GM23338 (cell line): Measurements from ENCODE around the gene SMIM28. TPM values are rescaled to one million over a fixed set of nuclear protein-coding genes. Genes with fewer than 3 reads are reported as not detected.

Experiments used
- ATAC-seq: fragments of 200-7000 bp; cut with Tn5 transposase; 3 replicates; pipeline ENCODE4 v1.9.1; 2020
- DNase-seq: peaks from one replicate; pipeline ENCODE4 v3.0.0-alpha.2; 2015; ENCODE audit warnings: low spot score
- H2AFZ ChIP-seq: fragments of 200-600 bp; sonication (generic); 2 replicates; pipeline ENCODE4 v1.8.0; 2016; ENCODE audit warnings: antibody characterized with exemption, mild to moderate bottlenecking, moderate library complexity
- H3F3A ChIP-seq: fragments of 200-600 bp; sonication (generic); replicated peaks from 2 replicates; pipeline ENCODE4 v1.8.0; 2017; ENCODE audit warnings: antibody characterized with exemption, mixed run types, low read depth
- H3K27ac ChIP-seq: fragments of 200-600 bp; sonication (generic); 2 replicates; pipeline ENCODE4 v1.6.1; 2016; ENCODE audit warnings: low read depth
- H3K27me3 ChIP-seq: fragments of 200-600 bp; sonication (generic); 2 replicates; pipeline ENCODE4 v1.8.0; 2016; ENCODE audit warnings: mild to moderate bottlenecking, mixed run types, moderate library complexity; ENCODE audit not compliant: insufficient read depth
- H3K36me3 ChIP-seq: fragments of 200-600 bp; sonication (generic); 2 replicates; pipeline ENCODE4 v1.8.0; 2016; ENCODE audit warnings: mild to moderate bottlenecking; ENCODE audit not compliant: insufficient read depth
- H3K4me1 ChIP-seq: fragments of 200-600 bp; sonication (generic); 2 replicates; pipeline ENCODE4 v1.8.0; 2016; ENCODE audit warnings: mild to moderate bottlenecking, moderate library complexity; ENCODE audit not compliant: insufficient read depth
- H3K4me2 ChIP-seq: fragments of 200-600 bp; sonication (generic); 2 replicates; pipeline ENCODE4 v1.7.1; 2017; ENCODE audit warnings: mixed run types
- H3K4me3 ChIP-seq: fragments of 200-600 bp; sonication (generic); 2 replicates; pipeline ENCODE4 v1.6.1; 2016; ENCODE audit warnings: mixed run types
- H3K79me2 ChIP-seq: fragments of 200-600 bp; sonication (generic); replicated peaks from 2 replicates; pipeline ENCODE4 v1.8.0; 2017; ENCODE audit warnings: mild to moderate bottlenecking; ENCODE audit not compliant: insufficient read depth
- H3K9me2 ChIP-seq: fragments of 200-600 bp; sonication (generic); 2 replicates; pipeline ENCODE4 v1.8.0; 2017; ENCODE audit not compliant: insufficient read depth
- H4K20me1 ChIP-seq: fragments of 200-600 bp; sonication (generic); replicated peaks from 2 replicates; pipeline ENCODE4 v1.8.0; 2017; ENCODE audit warnings: mild to moderate bottlenecking; ENCODE audit not compliant: insufficient read depth
- H3K27ac Mint-ChIP-seq: 2 replicates; pipeline ENCODE4 v1.8.0; 2020; ENCODE audit warnings: inconsistent platforms, mild to moderate bottlenecking, moderate library complexity, mixed read lengths
- H3K27me3 Mint-ChIP-seq: 3 replicates; pipeline ENCODE4 v1.8.0; 2022; ENCODE audit warnings: low read depth, mild to moderate bottlenecking, moderate library complexity, mixed read lengths, inconsistent platforms; ENCODE audit not compliant: insufficient read depth, poor library complexity
- H3K36me3 Mint-ChIP-seq: 3 replicates; pipeline ENCODE4 v1.8.0; 2021; ENCODE audit warnings: low read depth, mild to moderate bottlenecking, inconsistent platforms, moderate library complexity, mixed read lengths
- H3K4me1 Mint-ChIP-seq: 3 replicates; pipeline ENCODE4 v1.8.0; 2020; ENCODE audit warnings: mild to moderate bottlenecking, inconsistent platforms, mixed read lengths
- H3K4me3 Mint-ChIP-seq: 3 replicates; pipeline ENCODE4 v1.8.0; 2021; ENCODE audit warnings: moderate library complexity, mild to moderate bottlenecking, inconsistent platforms, mixed read lengths
- H3K9me3 Mint-ChIP-seq: 3 replicates; pipeline ENCODE4 v1.8.0; 2020; ENCODE audit warnings: moderate library complexity, mild to moderate bottlenecking, inconsistent platforms, mixed read lengths
- JUNB ChIP-seq: IDR thresholded peaks from one replicate; pipeline ENCODE4 v1.6.1; 2016; ENCODE audit warnings: antibody characterized with exemption; ENCODE audit not compliant: unreplicated experiment
- POLR2AphosphoS5 ChIP-seq: IDR thresholded peaks from 2 replicates; pipeline ENCODE4 v1.6.1; 2016; ENCODE audit warnings: antibody characterized with exemption, low read depth
- STAT1 ChIP-seq: IDR thresholded peaks from one replicate; pipeline ENCODE4 v1.6.1; 2016; ENCODE audit warnings: antibody characterized with exemption; ENCODE audit not compliant: unreplicated experiment
- ZNF114 ChIP-seq: fragments of 250-450 bp; sonication (Bioruptor Pico); IDR thresholded peaks from 2 replicates; pipeline ENCODE4 v1.5.0; 2020; ENCODE audit warnings: mild to moderate bottlenecking, moderate library complexity
- ZNF331 ChIP-seq: fragments of 250-450 bp; sonication (Bioruptor Pico); IDR thresholded peaks from 2 replicates; pipeline ENCODE4 v1.5.0; 2020; ENCODE audit warnings: low read depth, mild to moderate bottlenecking, moderate library complexity
- polyA plus RNA-seq: library from polyadenylated mRNA; unstranded; fragments of >200 nt; fragmentation: Nextera tagmentation; extraction: Ambion mirVana; gene quantifications from 2 replicates; pipeline ENCODE4 v1.2.1, GENCODE V29; 2016
- total RNA-seq: library from RNA; depleted of rRNA; stranded (reverse); fragments of >200 nt; shearing (Covaris generic); gene quantifications from 2 replicates; pipeline ENCODE4 v1.2.3, GENCODE V29; 2014
- TF ChIP-seq, protein P1 (sequence below), 2 experiments: fragments of 200-600 bp in 1 of 2; sonication (generic) in 1 of 2; conservative IDR thresholded peaks; 2 replicates each; pipeline versions ENCODE4 v1.5.1 to v1.6.1; 2016 to 2017; ENCODE audit warnings: antibody characterized with exemption in 2 of 2, low read depth in 2 of 2, mild to moderate bottlenecking in 2 of 2, moderate library complexity in 1 of 2
- TF ChIP-seq, protein P2 (sequence below): IDR thresholded peaks from one replicate; pipeline ENCODE4 v1.6.1; 2018; ENCODE audit warnings: antibody characterized with exemption; ENCODE audit not compliant: unreplicated experiment
- TF ChIP-seq, protein P3 (sequence below): fragments of 250-450 bp; sonication (Bioruptor Pico); IDR thresholded peaks from 2 replicates; pipeline ENCODE4 v1.5.0; 2020; ENCODE audit warnings: mild to moderate bottlenecking, moderate library complexity

SMIM28 gene
- total and polyA plus RNA-seq, 2 experiments from 2014 or later, result not detected

DNA sequence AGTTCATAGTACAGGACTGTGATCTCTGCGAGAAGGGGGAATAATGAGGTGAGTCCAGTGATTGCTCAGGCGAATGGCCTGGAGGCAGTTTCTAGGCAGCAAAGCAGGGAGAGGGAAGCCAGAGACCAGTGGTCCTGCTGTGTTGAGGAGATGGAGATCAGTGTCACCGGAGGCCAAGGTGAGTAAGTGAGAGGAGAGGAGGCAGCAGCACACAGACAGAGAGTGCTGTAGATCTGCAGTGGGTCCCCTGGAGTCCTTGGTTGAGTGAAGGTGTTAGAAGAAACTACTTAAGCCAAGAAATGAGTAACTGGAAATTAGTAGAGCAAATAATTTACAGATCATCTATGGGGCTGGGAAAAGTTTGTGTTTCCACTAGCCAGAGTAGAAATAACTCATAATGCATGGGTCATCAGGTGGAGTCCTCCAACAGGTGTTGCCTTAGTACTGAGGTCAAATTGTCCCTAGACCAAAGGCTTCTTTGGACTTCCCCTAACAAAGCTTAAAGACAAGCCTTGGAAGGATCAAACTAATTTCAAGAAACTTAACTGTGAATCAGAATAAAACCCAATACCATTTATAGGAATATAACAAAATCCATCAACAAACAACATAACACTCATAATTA, 39.9 kb downstream of the SMIM28 start:
- Histone ChIP-seq H3F3A (no peaks in the 10 kb centered on the region), H3K27ac (no peak overlapping the region), H3K4me2 (no peak overlapping the region), H3K27me3 (no peaks in the 10 kb centered on the region), H2AFZ (no peak overlapping the region), H4K20me1 (no peaks in the 10 kb centered on the region; the same call in 1 of the 2 replicates), H3K36me3 (peaks cover 4% of the 10 kb centered on the region), H3K79me2 (no peaks in the 10 kb centered on the region), H3K4me1 (no peaks in the 10 kb centered on the region), H3K9me2 (no peaks in the 10 kb centered on the region), H3K4me3 (no peak overlapping the region)
- DNase-seq (no peak), ATAC-seq (no peak)
- Mint-ChIP-seq H3K4me1 (no peaks in the 10 kb centered on the region), H3K9me3 (no peaks in the 10 kb centered on the region), H3K4me3 (no peak overlapping the region), H3K27ac (no peak overlapping the region), H3K27me3 (peaks cover 8% of the 10 kb centered on the region), H3K36me3 (peaks cover 43% of the 10 kb centered on the region)
- TF ChIP-seq, protein P1, sequence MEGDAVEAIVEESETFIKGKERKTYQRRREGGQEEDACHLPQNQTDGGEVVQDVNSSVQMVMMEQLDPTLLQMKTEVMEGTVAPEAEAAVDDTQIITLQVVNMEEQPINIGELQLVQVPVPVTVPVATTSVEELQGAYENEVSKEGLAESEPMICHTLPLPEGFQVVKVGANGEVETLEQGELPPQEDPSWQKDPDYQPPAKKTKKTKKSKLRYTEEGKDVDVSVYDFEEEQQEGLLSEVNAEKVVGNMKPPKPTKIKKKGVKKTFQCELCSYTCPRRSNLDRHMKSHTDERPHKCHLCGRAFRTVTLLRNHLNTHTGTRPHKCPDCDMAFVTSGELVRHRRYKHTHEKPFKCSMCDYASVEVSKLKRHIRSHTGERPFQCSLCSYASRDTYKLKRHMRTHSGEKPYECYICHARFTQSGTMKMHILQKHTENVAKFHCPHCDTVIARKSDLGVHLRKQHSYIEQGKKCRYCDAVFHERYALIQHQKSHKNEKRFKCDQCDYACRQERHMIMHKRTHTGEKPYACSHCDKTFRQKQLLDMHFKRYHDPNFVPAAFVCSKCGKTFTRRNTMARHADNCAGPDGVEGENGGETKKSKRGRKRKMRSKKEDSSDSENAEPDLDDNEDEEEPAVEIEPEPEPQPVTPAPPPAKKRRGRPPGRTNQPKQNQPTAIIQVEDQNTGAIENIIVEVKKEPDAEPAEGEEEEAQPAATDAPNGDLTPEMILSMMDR (conservative IDR thresholded peaks at IDR 0.05; ENCODE audit: low read depth in 2 of 2), result no peak
- TF ChIP-seq, protein P2, sequence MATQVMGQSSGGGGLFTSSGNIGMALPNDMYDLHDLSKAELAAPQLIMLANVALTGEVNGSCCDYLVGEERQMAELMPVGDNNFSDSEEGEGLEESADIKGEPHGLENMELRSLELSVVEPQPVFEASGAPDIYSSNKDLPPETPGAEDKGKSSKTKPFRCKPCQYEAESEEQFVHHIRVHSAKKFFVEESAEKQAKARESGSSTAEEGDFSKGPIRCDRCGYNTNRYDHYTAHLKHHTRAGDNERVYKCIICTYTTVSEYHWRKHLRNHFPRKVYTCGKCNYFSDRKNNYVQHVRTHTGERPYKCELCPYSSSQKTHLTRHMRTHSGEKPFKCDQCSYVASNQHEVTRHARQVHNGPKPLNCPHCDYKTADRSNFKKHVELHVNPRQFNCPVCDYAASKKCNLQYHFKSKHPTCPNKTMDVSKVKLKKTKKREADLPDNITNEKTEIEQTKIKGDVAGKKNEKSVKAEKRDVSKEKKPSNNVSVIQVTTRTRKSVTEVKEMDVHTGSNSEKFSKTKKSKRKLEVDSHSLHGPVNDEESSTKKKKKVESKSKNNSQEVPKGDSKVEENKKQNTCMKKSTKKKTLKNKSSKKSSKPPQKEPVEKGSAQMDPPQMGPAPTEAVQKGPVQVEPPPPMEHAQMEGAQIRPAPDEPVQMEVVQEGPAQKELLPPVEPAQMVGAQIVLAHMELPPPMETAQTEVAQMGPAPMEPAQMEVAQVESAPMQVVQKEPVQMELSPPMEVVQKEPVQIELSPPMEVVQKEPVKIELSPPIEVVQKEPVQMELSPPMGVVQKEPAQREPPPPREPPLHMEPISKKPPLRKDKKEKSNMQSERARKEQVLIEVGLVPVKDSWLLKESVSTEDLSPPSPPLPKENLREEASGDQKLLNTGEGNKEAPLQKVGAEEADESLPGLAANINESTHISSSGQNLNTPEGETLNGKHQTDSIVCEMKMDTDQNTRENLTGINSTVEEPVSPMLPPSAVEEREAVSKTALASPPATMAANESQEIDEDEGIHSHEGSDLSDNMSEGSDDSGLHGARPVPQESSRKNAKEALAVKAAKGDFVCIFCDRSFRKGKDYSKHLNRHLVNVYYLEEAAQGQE, result no peak
- TF ChIP-seq ZNF114 (CRISPR knock-in tag) (no peak), ZNF331 (CRISPR knock-in tag) (no peak), STAT1 (no peak), POLR2AphosphoS5 (no peak), JUNB (no peak)
- TF ChIP-seq, protein P3, sequence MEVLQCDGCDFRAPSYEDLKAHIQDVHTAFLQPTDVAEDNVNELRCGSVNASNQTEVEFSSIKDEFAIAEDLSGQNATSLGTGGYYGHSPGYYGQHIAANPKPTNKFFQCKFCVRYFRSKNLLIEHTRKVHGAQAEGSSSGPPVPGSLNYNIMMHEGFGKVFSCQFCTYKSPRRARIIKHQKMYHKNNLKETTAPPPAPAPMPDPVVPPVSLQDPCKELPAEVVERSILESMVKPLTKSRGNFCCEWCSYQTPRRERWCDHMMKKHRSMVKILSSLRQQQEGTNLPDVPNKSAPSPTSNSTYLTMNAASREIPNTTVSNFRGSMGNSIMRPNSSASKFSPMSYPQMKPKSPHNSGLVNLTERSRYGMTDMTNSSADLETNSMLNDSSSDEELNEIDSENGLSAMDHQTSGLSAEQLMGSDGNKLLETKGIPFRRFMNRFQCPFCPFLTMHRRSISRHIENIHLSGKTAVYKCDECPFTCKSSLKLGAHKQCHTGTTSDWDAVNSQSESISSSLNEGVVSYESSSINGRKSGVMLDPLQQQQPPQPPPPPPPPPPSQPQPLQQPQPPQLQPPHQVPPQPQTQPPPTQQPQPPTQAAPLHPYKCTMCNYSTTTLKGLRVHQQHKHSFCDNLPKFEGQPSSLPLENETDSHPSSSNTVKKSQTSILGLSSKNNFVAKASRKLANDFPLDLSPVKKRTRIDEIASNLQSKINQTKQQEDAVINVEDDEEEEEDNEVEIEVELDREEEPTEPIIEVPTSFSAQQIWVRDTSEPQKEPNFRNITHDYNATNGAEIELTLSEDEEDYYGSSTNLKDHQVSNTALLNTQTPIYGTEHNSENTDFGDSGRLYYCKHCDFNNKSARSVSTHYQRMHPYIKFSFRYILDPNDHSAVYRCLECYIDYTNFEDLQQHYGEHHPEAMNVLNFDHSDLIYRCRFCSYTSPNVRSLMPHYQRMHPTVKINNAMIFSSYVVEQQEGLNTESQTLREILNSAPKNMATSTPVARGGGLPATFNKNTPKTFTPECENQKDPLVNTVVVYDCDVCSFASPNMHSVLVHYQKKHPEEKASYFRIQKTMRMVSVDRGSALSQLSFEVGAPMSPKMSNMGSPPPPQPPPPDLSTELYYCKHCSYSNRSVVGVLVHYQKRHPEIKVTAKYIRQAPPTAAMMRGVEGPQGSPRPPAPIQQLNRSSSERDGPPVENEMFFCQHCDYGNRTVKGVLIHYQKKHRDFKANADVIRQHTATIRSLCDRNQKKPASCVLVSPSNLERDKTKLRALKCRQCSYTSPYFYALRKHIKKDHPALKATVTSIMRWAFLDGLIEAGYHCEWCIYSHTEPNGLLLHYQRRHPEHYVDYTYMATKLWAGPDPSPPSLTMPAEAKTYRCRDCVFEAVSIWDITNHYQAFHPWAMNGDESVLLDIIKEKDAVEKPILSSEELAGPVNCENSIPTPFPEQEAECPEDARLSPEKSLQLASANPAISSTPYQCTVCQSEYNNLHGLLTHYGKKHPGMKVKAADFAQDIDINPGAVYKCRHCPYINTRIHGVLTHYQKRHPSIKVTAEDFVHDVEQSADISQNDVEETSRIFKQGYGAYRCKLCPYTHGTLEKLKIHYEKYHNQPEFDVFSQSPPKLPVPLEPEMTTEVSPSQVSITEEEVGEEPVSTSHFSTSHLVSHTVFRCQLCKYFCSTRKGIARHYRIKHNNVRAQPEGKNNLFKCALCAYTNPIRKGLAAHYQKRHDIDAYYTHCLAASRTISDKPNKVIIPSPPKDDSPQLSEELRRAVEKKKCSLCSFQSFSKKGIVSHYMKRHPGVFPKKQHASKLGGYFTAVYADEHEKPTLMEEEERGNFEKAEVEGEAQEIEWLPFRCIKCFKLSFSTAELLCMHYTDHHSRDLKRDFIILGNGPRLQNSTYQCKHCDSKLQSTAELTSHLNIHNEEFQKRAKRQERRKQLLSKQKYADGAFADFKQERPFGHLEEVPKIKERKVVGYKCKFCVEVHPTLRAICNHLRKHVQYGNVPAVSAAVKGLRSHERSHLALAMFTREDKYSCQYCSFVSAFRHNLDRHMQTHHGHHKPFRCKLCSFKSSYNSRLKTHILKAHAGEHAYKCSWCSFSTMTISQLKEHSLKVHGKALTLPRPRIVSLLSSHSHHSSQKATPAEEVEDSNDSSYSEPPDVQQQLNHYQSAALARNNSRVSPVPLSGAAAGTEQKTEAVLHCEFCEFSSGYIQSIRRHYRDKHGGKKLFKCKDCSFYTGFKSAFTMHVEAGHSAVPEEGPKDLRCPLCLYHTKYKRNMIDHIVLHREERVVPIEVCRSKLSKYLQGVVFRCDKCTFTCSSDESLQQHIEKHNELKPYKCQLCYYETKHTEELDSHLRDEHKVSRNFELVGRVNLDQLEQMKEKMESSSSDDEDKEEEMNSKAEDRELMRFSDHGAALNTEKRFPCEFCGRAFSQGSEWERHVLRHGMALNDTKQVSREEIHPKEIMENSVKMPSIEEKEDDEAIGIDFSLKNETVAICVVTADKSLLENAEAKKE (CRISPR knock-in tag), result no peak
